HT1080 (cell line): ENCODE data around the gene TLR7. TPM values are rescaled to one million over a fixed set of nuclear protein-coding genes. Genes with fewer than 3 reads are reported as not detected.
A peak's percentile ranks its signal among the peaks of the same experiment; 100 is the strongest.

Source experiments
- DNase-seq: peaks from one replicate; pipeline ENCODE4 v3.0.0-alpha.2; 2015; ENCODE audit warnings: low read depth
- total RNA-seq: library from RNA; depleted of rRNA; stranded (reverse); fragments of >200 nt; shearing (Covaris generic); gene quantifications from 2 replicates; pipeline ENCODE4 v1.2.3, GENCODE V29; 2014

TLR7 gene
- total RNA-seq, 1 experiment from 2014 or later: not detected

- no peak for DNase-seq
Measured at GRCh38 chrX:12890467-12890866, 23.6 kb downstream of the TLR7 start.

DNA sequence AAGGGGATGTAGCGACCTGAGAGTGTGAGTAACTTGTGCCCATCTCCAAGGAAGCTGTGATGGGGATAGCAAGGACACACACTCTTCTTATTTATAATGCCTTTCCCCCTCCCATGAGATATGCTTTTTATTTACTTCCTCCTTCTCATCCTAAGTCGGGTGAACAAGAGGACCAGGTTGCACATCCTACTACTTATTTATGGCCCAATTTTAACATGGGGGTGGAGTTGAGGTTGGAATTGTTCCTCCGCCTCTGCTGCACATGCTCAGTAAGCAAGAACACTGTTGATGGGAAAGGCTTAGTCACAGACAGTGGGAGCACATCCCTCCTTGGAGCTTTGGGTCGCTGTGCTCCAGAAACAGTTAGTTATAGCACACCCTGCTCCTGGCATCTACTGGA, 24.3 kb downstream of the TLR7 start:
- no peak for DNase-seq

DNA sequence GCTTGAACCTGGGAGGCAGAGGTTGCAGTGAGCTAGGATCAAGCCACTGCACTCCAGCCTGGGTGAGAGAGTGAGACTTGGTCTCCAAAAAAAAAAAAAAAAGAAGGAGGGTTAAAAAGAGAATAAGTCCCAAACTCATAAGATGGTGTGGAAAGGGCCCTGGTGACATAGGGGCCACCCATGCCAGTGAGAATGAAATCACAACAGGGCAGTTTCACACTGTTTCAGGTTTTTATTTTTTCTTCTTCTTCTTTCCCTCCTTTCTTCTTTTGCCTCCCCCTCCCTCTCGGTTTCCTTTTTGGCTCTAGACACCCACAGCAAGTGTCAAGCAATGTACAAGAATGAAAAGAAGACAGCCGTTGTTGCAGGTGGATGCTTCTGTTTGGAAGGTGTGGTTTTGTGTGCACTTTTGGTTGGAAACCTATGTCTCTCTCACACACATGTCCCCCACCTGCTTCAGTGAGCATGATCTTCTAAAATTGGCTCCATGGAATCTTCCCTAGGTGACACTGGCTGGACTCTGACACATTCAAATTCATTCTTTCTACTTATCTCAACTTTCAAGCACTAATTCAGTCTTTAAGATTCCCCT, 25.1 kb downstream of the TLR7 start:
- DNase-seq: no peak

DNA sequence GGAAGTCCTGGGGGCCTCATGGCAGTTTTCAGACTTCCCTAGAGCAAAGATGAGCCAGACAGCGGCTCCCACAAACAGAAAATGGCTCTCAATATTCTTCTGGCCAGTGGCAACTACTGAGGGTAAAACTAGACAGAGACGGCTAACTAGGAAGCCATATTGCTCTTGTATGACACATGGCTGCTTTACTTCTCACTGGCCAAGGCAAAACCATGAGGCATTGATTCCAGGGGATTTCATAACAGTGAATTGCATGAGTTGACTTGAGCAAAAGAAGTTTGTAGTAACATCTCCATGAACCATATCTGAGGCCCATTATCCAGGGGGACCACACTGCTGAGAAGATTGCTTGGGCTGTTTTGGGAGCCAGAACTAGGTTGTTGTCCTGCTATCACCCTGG, 25.8 kb downstream of the TLR7 start:
- DNase-seq: no peak

GRCh38 chrX:12894074-12895030, 27.5 kb downstream of the TLR7 start:
- DNase-seq: no peak

- DNase-seq: no peak
Measured at GRCh38 chrX:12895866-12896265, 29.0 kb downstream of the TLR7 start.

DNA sequence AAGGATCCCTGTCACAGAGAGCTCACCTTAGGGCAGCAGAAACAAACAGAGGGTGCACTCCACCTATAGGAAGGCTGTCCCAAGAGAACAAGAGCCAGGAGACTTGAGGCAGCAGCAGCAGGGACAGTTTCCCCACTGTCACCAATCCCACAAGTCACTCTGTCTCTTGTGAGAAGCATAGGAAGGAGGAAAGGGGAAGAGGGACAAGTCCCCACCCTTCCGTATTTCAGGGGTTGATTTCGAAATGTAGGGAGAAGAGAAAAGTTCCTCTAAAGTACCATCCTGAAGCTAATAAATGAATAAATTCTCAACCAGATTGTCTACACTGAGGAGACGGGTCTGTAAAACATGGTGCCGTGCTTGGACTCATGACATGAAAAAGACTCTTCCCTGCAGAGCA, 30.1 kb downstream of the TLR7 start:
- no peak for DNase-seq

DNA sequence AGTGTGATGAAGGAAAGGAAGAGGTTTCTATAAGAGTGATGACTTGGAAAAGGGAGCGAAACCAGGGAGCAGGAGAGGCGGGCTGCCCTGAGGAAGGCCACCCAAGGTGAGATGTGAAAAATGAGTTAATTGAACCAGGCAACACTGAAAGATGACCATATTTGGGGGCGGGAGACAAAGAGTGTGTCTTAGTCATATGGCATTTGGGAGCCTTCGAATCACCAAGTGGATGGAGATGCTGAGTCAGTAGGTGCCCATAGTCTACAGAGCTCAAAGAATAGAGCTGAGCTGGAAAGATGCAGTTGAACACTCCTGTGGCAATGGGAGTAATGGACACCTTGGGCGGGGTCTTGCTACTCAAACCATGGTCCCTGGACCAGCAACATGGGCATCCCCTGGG, 31.2 kb downstream of the TLR7 start:
- DNase-seq: no peak

DNA sequence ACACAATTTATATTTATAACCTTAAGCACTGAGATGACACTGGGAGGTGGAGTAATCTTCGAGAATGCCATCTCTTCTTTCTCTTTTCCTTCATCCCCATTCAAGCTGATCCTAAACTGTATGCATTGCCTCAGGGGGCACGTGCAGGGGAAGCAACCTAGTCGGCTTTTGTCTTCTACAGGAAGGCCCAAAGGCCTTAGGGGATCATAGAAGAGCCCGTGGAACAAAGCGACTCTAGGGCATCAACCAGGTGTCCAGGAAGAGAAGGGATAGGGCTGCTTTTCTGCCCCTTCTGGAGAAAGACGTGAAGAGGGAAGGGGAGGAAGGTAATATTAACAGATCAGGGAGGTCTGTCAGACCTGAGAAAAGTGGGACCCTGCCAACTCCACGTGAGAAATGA, 32.6 kb downstream of the TLR7 start:
- no peak for DNase-seq

GRCh38 chrX:12901486-12901885, 34.6 kb downstream of the TLR7 start:
- DNase-seq: peak; percentile 28

- no peak for DNase-seq
Measured at GRCh38 chrX:12903646-12904045, 36.8 kb downstream of the TLR7 start.

DNA sequence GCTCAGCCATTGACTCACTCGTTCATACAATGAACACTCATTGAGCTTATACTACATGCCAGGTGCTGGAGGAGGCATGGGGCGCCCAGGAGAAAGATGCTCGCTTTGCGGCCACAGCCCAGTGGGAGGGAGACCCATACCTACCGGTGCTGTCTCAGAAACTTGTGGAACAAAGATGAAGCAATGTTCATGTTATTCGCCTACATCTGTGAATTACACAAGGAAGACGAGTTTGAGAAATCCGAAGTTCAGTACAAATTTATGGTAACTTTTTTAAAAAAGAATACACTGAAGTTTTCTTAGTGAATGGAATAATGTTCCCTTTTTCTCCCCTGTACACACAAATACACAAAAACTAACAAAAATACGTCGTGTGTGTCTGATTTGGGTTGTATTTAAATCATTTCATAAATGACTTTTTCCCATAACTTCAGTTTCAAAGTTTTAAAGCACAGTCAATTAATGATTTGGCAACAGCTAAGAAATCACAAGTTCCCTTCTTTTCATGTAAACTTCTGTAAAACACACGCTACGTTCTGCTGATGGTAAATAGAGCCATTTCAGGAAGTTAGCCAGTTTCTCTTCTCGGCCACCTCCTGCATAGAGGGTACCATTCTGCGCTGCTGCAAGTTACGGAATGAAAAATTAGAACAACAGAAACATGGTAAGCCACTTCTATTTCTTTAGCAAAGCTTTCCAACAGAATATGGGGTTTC, 39.3 kb downstream of the TLR7 start, which contains the start of gene TLR8:
TLR8 (plus strand) TSS at position 575 of the 716 bp plus-strand sequence; CDS start at position 662, 87 bp downstream.
- DNase-seq: no peak

DNA sequence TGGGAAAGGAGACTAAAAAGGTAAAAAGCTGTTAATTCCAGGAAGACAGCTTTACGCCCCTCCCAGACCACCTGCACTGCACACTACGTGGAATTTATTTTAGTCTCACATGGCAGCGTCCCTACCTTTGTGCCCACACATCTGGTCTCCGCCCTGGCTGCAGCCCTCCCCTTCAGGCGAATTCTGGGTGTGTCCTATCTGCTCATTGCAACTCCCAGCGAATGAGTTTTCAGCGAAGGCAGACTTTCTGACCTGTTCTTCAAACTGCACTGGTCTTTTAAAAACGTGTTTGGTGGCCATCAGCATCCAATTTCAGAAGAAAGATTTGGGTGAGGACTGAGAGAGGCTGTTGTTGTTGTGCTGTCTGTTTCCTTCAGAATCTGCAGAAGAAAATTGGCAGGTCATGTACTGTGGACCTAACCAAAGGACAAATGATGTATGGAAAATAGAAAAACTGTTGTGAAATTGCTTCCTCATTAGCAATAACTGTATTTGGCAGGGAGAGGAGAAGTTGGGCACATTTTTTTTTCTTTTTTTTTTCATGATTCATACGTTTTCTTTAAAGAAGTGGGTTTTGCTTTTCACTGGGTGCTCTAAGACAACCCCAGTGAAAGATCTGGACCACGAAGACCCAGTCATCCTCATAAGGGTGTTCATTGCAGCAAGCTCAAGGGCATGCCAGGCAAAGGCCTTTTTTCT, 43.7 kb downstream of the TLR7 start:
- no peak for DNase-seq

GRCh38 chrX:12911122-12911470, 44.2 kb downstream of the TLR7 start:
- no peak for DNase-seq

GRCh38 chrX:12912791-12913482, 46.1 kb downstream of the TLR7 start:
- no peak for DNase-seq

DNA sequence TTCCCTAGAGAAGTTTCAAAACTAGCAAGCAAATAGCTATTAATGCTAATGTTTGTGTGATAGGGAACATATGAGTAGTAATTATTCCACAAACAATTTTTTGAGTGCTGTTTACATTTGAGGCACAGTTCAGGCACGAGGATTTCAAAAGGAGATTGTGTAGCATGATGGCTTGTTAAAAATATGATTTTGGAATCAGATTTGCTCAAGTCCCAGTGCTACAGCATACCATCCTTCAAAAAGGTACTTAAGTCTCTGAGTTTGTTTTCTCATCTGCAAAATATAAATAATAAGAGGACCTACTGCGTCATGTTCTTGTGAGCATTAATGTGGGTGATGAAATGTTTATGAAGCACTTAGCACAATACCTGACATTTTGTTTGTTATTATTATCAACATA, 50.9 kb downstream of the TLR7 start:
- DNase-seq: no peak

DNA sequence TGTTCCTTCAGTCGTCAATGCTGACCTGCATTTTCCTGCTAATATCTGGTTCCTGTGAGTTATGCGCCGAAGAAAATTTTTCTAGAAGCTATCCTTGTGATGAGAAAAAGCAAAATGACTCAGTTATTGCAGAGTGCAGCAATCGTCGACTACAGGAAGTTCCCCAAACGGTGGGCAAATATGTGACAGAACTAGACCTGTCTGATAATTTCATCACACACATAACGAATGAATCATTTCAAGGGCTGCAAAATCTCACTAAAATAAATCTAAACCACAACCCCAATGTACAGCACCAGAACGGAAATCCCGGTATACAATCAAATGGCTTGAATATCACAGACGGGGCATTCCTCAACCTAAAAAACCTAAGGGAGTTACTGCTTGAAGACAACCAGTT, 52.2 kb downstream of the TLR7 start:
- DNase-seq: no peak

GRCh38 chrX:12919620-12920019, 52.7 kb downstream of the TLR7 start:
- no peak for DNase-seq

GRCh38 chrX:12920990-12921389, 54.1 kb downstream of the TLR7 start:
- no peak for DNase-seq

- no peak for DNase-seq
Measured at GRCh38 chrX:12921886-12922598, 55.2 kb downstream of the TLR7 start.
